Common myeloid progenitor, CD34-positive (primary cell): Measurements from ENCODE around the gene TBC1D5.
A peak's percentile ranks its signal among the peaks of the same experiment; 100 is the strongest.

Experiments used
- CTCF ChIA-PET: fragments of 350-600 bp; sonication (Branson Sonifier 250); formaldehyde crosslinking; loops from one replicate; lab custom pipeline; 2021; ENCODE audit warnings: antibody characterized with exemption; lab: Charles Lee
- POLR2A ChIA-PET: fragments of 350-600 bp; sonication (Branson Sonifier 250); formaldehyde crosslinking; loops from one replicate; lab custom pipeline; 2021; ENCODE audit warnings: antibody characterized with exemption; lab: Charles Lee
- DNase-seq, 3 donors: peaks; one replicate each; pipeline versions ENCODE4 v3.0.0 to v3.0.0-alpha.2; 2013
- H3K27ac ChIP-seq, 2 experiments: 1 replicate in 1 of 2; 2 replicates in 1 of 2; pipeline ENCODE4 v1.7.0; 2013; ENCODE audit warnings: inconsistent platforms in 2 of 2, low read length in 2 of 2, mild to moderate bottlenecking in 2 of 2, low read depth in 1 of 2, moderate library complexity in 1 of 2; ENCODE audit not compliant: severe bottlenecking in 2 of 2, insufficient read depth in 1 of 2, poor library complexity in 1 of 2
- H3K27me3 ChIP-seq, 5 experiments: replicated peaks in 2 of 5; 1 replicate in 3 of 5; 2 replicates in 2 of 5; pipeline versions ENCODE4 v1.6.1 to v1.7.0; 2013; ENCODE audit warnings: low read length in 4 of 5, mild to moderate bottlenecking in 2 of 5, moderate library complexity in 2 of 5, inconsistent platforms in 1 of 5; ENCODE audit not compliant: insufficient read depth in 5 of 5, control insufficient read depth in 4 of 5
- H3K36me3 ChIP-seq, 4 experiments: 1 replicate in 2 of 4; 2 replicates in 2 of 4; pipeline versions ENCODE4 v1.6.1 to v1.7.0; 2013; ENCODE audit warnings: low read length in 3 of 4, control low read depth in 1 of 4, mild to moderate bottlenecking in 1 of 4; ENCODE audit not compliant: control insufficient read depth in 4 of 4, insufficient read depth in 4 of 4
- H3K4me1 ChIP-seq, 4 experiments: 1 replicate in 3 of 4; 2 replicates in 1 of 4; pipeline versions ENCODE4 v1.6.1 to v1.7.1; 2013; ENCODE audit warnings: low read length in 3 of 4, mild to moderate bottlenecking in 3 of 4, control low read depth in 1 of 4, inconsistent platforms in 1 of 4, moderate library complexity in 1 of 4; ENCODE audit not compliant: control insufficient read depth in 4 of 4, insufficient read depth in 4 of 4; ENCODE audit errors: control extremely low read depth in 1 of 4
- H3K4me3 ChIP-seq, 7 experiments: 1 replicate in 4 of 7; 2 replicates in 3 of 7; pipeline versions ENCODE4 v1.5.1 to v1.7.0; 2013; ENCODE audit warnings: mild to moderate bottlenecking in 7 of 7, low read length in 6 of 7, moderate library complexity in 6 of 7, inconsistent platforms in 2 of 7, low read depth in 2 of 7, control low read depth in 1 of 7; ENCODE audit not compliant: insufficient read depth in 4 of 7, control insufficient read depth in 1 of 7; ENCODE audit errors: extremely low read depth in 1 of 7
- H3K9me3 ChIP-seq, 5 experiments: 1 replicate in 4 of 5; 2 replicates in 1 of 5; pipeline versions ENCODE4 v1.6.1 to v1.7.1; 2013; ENCODE audit warnings: low read length in 4 of 5, mild to moderate bottlenecking in 2 of 5, inconsistent platforms in 1 of 5, low read depth in 1 of 5, moderate library complexity in 1 of 5; ENCODE audit not compliant: control insufficient read depth in 4 of 5, insufficient read depth in 2 of 5; ENCODE audit errors: control extremely low read depth in 1 of 5
- WGBS: methylation state at CpG from one replicate; pipeline ENCODE4 v1.1.5; 2013; ENCODE audit not compliant: insufficient coverage; 5-methylcytosine and 5-hydroxymethylcytosine counted together

Gene TBC1D5

DNA sequence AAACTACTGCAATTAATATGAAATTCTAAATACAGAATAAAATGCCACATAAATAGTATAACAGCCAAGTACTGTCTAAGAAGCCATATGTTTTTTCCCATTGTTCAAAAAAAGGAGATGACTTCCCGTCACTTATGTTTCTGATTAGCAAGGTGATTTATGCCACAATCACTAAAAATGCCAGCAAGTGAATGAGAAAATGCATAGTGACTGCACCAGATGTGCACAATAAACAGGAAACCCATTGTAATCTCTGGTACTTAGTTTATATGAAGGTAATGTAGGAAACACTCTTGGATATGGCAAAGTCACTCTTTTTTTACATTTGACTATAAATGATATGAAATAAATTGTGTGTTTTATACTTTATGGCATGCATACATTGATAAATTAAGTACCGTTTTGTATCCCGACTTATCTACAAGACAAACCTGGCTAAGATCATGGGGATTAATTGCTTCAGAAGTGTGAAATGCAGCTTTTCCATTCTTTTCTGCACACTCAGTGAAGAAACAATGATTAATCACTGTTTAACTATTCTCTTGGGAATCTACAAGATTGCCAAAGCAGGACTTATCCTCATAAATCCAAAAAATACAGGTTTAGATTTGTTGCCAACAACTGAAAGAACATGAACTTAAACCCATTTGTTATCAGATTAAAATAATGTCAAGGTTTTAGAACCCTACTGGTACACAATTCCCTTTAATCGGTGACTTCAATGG lies 164.5 kb downstream of the TBC1D5 start:
- no peak overlapping the region for H3K27ac ChIP-seq
- H3K9me3 ChIP-seq, result no peaks in the 10 kb centered on the region
- DNase-seq, result peak in 1 of 3 donors; percentile 15
- ChIA-PET CTCF (no interaction called here), POLR2A (no interaction called here)
- H3K4me3 ChIP-seq, result no peak overlapping the region
- H3K36me3 ChIP-seq, result no peaks in the 10 kb centered on the region
- peaks cover 7 to 36% (median 14%) of the 10 kb centered on the region in 4 experiments for H3K4me1 ChIP-seq
- no CpG with 5 or more reads among the region's 4 CpGs for WGBS
- H3K27me3 ChIP-seq, result no peaks in the 10 kb centered on the region

DNA sequence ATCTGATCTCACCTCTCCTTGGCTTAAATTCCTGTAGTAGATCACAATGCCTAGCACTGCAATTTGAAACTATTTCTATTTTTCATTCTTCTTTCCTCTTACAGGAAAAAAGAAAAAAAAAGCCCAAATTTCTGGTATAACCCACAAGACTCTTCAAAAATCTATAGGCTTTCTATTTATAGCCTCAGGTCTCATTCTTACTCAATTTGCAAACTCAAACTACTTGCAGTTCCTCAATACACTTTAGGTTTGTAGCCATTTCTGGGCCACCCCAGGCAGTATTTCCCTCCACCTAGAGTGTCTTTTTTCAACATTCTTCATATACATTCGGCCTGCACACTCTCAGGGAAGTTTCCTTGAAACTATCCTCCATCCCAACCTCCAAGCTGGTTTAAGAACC lies 169.0 kb downstream of the TBC1D5 start:
- WGBS, result 100% methylated on average over 1 of the region's 1 CpG
- Histone ChIP-seq H3K27me3 (no peaks in the 10 kb centered on the region), H3K36me3 (no peaks in the 10 kb centered on the region), H3K4me3 (no peak overlapping the region), H3K9me3 (no peaks in the 10 kb centered on the region), H3K27ac (no peak overlapping the region), H3K4me1 (peaks cover 0 to 14% (median 2%) of the 10 kb centered on the region in 4 experiments)
- no peak for DNase-seq
- ChIA-PET CTCF (no interaction called here), POLR2A (no interaction called here)

DNA sequence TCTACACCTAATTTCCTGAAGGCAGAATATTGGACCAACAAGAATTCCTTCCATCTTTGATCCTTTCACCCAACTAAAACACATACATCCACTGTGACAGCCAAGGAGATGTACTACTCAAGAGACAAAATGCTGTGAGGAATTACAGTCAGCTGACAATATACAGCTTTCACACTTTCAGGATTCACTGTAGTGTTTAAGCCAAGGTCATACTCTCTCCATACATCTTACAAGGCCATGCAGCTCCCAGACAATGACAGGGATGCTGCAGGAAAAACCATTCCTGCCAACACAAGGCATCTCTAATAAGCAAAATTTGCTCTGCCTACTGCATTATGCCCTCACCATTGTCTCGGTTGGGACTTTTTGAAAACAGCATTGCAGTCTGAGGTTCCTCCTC lies 170.7 kb downstream of the TBC1D5 start:
- H3K27ac ChIP-seq, result no peak overlapping the region
- POLR2A ChIA-PET, result no interaction called here
- H3K27me3 ChIP-seq, result no peaks in the 10 kb centered on the region
- H3K4me3 ChIP-seq, result no peak overlapping the region
- H3K36me3 ChIP-seq, result no peaks in the 10 kb centered on the region
- CTCF ChIA-PET, result no interaction called here
- WGBS, result 82% methylated on average over 1 of the region's 1 CpG
- DNase-seq, result no peak
- H3K9me3 ChIP-seq, result no peaks in the 10 kb centered on the region
- peaks cover 0 to 10% (median 0%) of the 10 kb centered on the region in 4 experiments for H3K4me1 ChIP-seq

DNA sequence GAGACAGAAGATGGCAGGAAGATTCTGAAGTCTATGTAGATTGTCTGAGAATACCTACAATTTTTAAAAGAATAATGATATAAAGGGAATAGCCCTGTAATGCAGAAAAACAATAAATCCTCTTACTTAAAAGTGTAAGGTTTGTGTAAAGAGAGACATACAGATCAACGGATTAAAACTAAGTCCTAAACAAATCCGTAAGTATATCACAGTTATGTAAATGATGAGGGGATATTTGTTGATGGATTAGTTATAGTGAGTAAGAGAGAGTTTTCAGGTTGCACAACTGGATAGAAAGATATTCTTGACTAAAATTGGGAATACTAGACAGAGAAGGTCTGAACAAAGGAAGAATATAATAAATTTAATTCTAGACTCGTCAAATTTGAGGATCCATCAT lies 179.6 kb downstream of the TBC1D5 start:
- Histone ChIP-seq H3K27me3 (no peaks in the 10 kb centered on the region), H3K27ac (no peak overlapping the region), H3K36me3 (no peaks in the 10 kb centered on the region), H3K4me3 (no peak overlapping the region), H3K9me3 (no peaks in the 10 kb centered on the region), H3K4me1 (no peaks in the 10 kb centered on the region)
- POLR2A ChIA-PET, result no interaction called here
- CTCF ChIA-PET, result no interaction called here
- no peak for DNase-seq
- 100% methylated on average over 2 of the region's 3 CpGs for WGBS

DNA sequence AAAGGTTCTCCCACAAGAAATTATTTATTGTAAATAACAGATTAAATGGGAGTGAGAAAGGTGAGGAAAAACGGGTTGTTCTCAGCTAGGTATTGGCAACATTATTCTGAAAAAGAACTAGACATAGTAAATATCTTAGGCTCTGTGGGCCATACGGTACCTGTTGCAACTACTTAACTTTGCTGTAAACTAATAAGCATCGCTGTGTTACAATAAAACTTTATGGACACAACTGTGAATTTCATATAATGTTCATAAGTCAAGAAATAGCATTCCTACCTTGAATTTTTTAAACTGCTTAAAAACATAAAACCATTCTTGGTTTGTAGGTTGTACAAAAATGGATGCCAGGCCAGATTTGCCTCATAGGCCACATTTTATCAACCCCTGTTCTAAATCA lies 183.9 kb downstream of the TBC1D5 start:
- H3K4me1 ChIP-seq, result no peaks in the 10 kb centered on the region
- no peaks in the 10 kb centered on the region for H3K27me3 ChIP-seq
- no peak overlapping the region for H3K27ac ChIP-seq
- H3K36me3 ChIP-seq, result no peaks in the 10 kb centered on the region
- POLR2A ChIA-PET, result no interaction called here
- no peak for DNase-seq
- no peak overlapping the region for H3K4me3 ChIP-seq
- CTCF ChIA-PET, result interaction anchor here (1.6 kb wide), 1 partner anchor 8 kb away, joined by 4 read pairs; no protein-coding TSS in a partner anchor
- 100% methylated on average over 1 of the region's 3 CpGs for WGBS
- H3K9me3 ChIP-seq, result no peaks in the 10 kb centered on the region

DNA sequence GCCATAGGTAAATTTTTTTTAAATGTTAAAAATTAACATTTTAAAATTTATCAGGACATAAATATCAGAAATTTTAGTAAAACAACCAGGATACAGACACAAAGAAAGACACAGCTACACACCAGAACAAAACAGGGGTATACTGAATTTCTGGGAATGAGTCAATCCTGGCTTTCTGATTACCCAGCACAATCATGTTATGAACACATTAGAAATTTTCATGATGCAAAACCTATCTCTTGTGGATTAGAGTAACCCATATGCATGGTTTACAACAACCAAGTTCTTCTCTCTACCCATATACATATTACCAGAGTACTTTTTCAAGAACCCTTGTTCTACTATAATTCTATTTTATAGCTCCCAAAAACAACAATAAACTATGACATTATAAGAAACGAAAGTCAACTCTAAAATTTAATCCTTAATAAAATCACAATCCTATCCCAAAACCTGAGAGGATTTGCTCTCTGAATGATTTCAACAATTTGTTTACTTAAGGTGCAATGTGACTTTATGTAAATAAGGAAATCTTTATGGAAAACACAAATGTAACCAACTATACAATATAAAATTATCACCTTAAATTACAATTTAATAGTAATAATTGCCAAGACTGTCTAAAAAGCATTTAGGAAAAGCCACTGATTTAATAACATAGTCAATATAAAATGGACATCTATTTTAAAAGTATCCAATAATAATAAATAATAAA lies 184.5 kb downstream of the TBC1D5 start:
- no CpG with 5 or more reads among the region's 1 CpG for WGBS

DNA sequence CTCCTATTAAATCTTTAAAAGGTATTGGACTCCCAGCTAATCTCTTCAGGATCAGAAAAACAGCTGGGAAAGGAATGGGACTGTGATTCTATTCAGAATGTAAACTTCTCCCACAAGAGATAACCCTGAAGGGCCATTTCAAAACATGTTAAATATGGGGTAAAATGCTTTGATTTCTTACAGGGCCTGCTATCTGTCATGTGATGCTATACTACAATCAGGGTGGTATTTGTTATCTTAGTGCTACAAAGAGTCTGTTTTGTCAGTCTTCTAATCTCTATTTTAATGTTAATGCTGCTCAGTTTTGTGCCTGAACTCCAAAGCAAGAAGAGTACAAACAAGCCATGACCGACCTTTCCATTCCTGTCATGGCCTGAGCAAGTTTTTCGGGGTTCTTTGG lies 186.9 kb downstream of the TBC1D5 start:
- no peaks in the 10 kb centered on the region for H3K36me3 ChIP-seq
- CTCF ChIA-PET, result no interaction called here
- POLR2A ChIA-PET, result no interaction called here
- no peak overlapping the region for H3K27ac ChIP-seq
- no peaks in the 10 kb centered on the region for H3K9me3 ChIP-seq
- no peak overlapping the region for H3K4me3 ChIP-seq
- no peak for DNase-seq
- 100% methylated on average over 1 of the region's 2 CpGs for WGBS
- no peaks in the 10 kb centered on the region for H3K27me3 ChIP-seq
- no peaks in the 10 kb centered on the region for H3K4me1 ChIP-seq

More for the DNA sequence above, 184.5 kb downstream of the TBC1D5 start:
- no peak overlapping the region for H3K27ac ChIP-seq
- ChIA-PET CTCF (interaction anchor here (1.6 kb wide), 1 partner anchor 9 kb away, joined by 4 read pairs; no protein-coding TSS in a partner anchor), POLR2A (no interaction called here)
- no peak overlapping the region for H3K4me3 ChIP-seq
- no peaks in the 10 kb centered on the region for H3K9me3 ChIP-seq
- H3K4me1 ChIP-seq, result no peaks in the 10 kb centered on the region
- no peaks in the 10 kb centered on the region for H3K27me3 ChIP-seq
- no peaks in the 10 kb centered on the region for H3K36me3 ChIP-seq
- DNase-seq, result no peak
